D721Med (cell line): ENCODE results near the gene CLEC2D.

Experiments
- DNase-seq: peaks from one replicate; pipeline ENCODE4 v3.0.0; 2011; ENCODE audit warnings: low spot score; ENCODE audit not compliant: insufficient read length
- FAIRE-seq: peaks from 2 replicates; lab custom pipeline; 2011; peaks lifted over from hg19 to GRCh38; lab: Jason Lieb, UNC
- CTCF ChIP-seq: IDR thresholded peaks from 2 replicates; pipeline ENCODE4 v1.5.1; 2012; ENCODE audit warnings: mild to moderate bottlenecking, control low read depth; ENCODE audit not compliant: insufficient read depth; ENCODE audit errors: missing control alignments

CLEC2D gene

DNA sequence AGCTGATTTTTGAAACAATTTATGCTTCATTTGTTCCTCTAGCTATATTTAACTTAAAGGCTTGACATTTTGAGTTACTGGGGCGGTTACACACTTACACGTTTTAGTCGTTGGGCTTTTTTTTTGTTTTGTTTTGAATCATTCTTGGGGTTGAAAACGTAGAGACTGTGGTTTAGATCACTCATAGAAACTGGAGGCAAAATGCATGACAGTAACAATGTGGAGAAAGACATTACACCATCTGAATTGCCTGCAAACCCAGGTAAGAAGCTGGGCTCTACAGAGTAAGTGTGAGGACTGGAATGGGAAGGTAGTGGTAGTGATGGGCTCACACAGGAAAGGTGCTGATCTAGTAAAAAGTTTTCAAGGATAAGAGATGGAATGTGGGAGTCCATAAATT, at the start of gene CLEC2D:
Gene CLEC2D (plus strand): TSS at position 180 of the 400 bp plus-strand sequence. CDS start 22 bp downstream, at position 202.
- no peak for FAIRE-seq
- DNase-seq = no peak
- TF ChIP-seq CTCF = no peak

DNA sequence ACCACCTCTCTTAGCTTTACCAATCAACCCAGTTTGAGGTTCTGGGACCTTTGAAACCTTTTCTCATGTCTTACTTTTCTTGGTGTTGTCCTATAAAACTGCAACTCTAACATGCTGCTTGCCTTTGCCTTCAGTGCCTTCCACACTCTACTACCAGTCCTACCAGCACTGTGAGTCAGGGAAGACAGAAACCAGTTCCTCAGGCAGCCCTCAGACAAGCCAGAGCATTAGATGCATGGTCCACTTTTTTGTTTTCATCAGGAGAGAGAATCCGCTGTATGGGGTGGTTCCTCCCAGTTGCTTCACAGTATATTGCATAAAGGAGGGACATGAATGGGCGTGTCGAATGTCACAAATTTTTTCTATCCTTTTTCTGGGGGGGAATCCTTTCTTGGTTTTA, 44.5 kb upstream of the CLEC2D start:
- FAIRE-seq = no peak
- TF ChIP-seq CTCF = no peak
- no peak for DNase-seq

DNA sequence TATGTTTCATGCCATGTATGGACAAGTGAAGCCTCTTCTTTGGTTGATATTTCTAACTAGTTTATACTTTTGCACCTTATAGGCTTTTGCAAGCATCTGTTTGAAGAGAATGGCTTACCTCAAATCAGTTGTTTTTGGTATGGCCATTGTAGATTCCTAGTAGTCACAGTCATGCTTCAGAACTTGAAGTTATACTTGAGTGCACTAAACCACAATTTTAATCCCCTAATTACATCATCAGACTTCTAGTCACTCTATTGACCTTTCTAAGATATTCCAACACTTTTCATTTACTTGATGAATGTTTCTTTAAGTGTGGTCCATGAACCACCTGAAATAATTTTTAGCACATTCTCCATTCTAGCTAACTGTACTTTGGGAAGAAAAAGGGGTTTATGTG, 43.2 kb upstream of the CLEC2D start:
- TF ChIP-seq CTCF = no peak
- DNase-seq (no peak), FAIRE-seq (peak; percentile 6)

- no peak for TF ChIP-seq CTCF
- DNase-seq = no peak
- FAIRE-seq = no peak
Measured at GRCh38 chr12:9626821-9627220, 42.7 kb upstream of the CLEC2D start.

DNA sequence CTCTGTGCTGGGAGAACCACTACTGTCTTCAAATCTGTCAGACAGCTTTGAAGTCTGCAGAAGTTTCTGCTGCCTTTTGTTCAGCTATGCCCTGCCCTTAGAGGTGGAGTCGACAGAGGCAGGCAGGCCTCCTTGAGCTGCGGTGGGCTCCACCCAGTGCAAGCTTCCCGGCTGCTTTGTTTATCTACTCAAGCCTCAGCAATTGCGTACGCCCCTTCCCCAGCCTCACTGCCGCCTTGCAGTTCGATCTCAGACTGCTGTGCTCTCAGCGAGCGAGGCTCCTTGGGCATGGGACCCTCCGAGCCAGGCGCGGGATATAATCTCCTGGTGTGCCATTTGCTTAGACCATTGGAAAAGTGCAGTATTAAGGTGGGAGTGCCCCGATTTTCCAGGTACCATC, 36.7 kb upstream of the CLEC2D start:
- DNase-seq (no peak), FAIRE-seq (no peak)
- no peak for TF ChIP-seq CTCF

DNA sequence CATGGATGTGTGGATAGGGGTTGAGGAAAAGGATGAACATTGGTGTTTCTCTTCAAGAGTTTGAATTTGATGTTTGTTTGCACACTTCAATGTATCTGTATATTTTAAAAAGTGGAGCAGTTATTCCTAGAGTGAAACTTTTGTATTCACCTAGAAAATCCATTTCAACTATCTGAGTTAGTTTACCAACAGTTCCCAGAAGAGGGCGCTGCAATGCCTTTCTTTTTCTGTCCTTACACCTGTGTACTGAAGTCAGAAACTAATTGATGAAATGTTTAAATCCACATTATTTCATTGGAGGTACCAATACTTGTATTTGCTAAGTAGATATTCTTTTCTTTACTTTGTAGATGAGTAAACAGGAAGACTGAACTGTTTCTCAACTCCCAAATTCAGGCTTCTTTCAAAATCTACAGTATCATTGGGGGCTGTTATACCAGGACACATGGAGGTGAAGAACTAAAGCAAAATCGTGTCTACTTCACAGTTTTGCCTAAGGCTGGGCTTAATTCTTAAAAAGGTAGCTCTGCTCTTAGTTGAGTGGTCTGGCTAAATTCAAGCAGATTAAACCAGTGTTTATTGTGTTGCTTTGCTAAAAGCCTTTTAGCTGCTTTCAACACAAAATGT, 35.2 kb upstream of the CLEC2D start:
- FAIRE-seq = no peak

More for the DNA sequence above, 35.2 kb upstream of the CLEC2D start:
- DNase-seq = no peak
- TF ChIP-seq CTCF = peak; percentile 72
